Measurements from ENCODE around the gene RANBP2. TPM values are rescaled to one million over a fixed set of nuclear protein-coding genes. Genes with fewer than 3 reads are reported as not detected.

The RANBP2 gene
- total and polyA plus RNA-seq, 2 experiments from 2014 or later = 12.8 to 55.8 TPM

- no peak for TF ChIP-seq CTCF (IDR thresholded peaks at IDR 0.05; ENCODE audit: low read depth, low read length)
- Histone ChIP-seq H3K9me3 (ENCODE audit: low read depth) (no peaks in the 10 kb centered on the region), H3K4me3 (no peak overlapping the region), H3K27me3 (no peaks in the 10 kb centered on the region), H3K4me1 (ENCODE audit: low read depth) (no peaks in the 10 kb centered on the region), H3K27ac (no peak overlapping the region), H3K36me3 (no peaks in the 10 kb centered on the region)
- no peak for DNase-seq (ENCODE audit: low read depth in 1 of 2, low spot score in 1 of 2)
Observed at GRCh38 chr2:108834620-108835019, 115.3 kb downstream of the RANBP2 start.

GRCh38 chr2:108835040-108835439, 115.8 kb downstream of the RANBP2 start:
- TF ChIP-seq CTCF (IDR thresholded peaks at IDR 0.05; ENCODE audit: low read depth, low read length) = no peak
- Histone ChIP-seq H3K27ac (no peak overlapping the region), H3K27me3 (no peaks in the 10 kb centered on the region), H3K9me3 (ENCODE audit: low read depth) (no peaks in the 10 kb centered on the region), H3K4me3 (no peak overlapping the region), H3K4me1 (ENCODE audit: low read depth) (no peaks in the 10 kb centered on the region), H3K36me3 (no peaks in the 10 kb centered on the region)
- no peak for DNase-seq (ENCODE audit: low read depth in 1 of 2, low spot score in 1 of 2)

Other genes with a start within 250 kb of the RANBP2 start
- 34.0 and 56.8 TPM in 2 replicates for gene LIMS1, start 185.0 kb upstream of the RANBP2 start, total RNA-seq
- 29.8 and 34.6 TPM in 2 replicates for gene LIMS1, start 185.0 kb upstream of the RANBP2 start, polyA plus RNA-seq
- 6.9 and 10.0 TPM in 2 replicates for gene CCDC138, start 67.3 kb downstream of the RANBP2 start, total RNA-seq
- 8.4 and 13.1 TPM in 2 replicates for gene CCDC138, start 67.3 kb downstream of the RANBP2 start, polyA plus RNA-seq